ENCODE measurements around the gene RGL3. TPM values are rescaled to one million over a fixed set of nuclear protein-coding genes. Genes with fewer than 3 reads are reported as not detected.
A peak's percentile ranks its signal among the peaks of the same experiment; 100 is the strongest.

RGL3 gene
- total and polyA plus RNA-seq, 2 of the 4 experiments (the other 2 are of a cell fraction), result 0.18 to 0.62 TPM

DNA sequence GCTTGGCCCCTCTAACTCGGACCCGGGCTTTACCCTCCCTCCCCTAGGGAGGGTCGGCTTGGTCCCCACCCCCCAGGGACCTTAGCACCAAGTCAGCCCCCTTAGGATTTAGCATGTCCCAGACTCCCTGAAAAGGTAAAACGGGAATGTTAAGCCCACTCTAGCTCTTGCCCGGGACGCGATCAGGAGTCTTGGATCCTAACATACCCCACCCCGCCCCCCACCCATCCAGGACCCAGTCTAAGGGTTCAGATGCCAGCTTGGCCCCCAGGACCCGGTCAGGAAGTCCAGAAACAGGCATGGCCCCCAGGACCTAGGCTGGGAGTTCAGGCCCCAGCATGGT lies 35.4 kb downstream of the RGL3 start:
- Histone ChIP-seq H3K36me3 (ENCODE audit: control insufficient read depth, insufficient read depth, low read length) (no peaks in the 10 kb centered on the region), H3K9me1 (ENCODE audit: insufficient read depth, low read length) (peaks cover 12% of the 10 kb centered on the region), H3K27ac (ENCODE audit: insufficient read depth, low read length) (no peak overlapping the region), H2BK20ac (ENCODE audit: low read depth, low read length) (no peak overlapping the region), H3K18ac (ENCODE audit: low read depth, low read length) (no peak overlapping the region), H3K4me2 (ENCODE audit: low read depth, low read length) (peak overlapping the region; percentile 80), H3K9me3 (ENCODE audit: control insufficient read depth, insufficient read depth, low read length) (no peaks in the 10 kb centered on the region), H3K4ac (ENCODE audit: low read depth, low read length) (no peak overlapping the region), H3K9ac (ENCODE audit: low read depth, low read length) (0 out of 2 replicates have a peak overlapping the region, but pooled peaks have one; percentile 9), H4K20me1 (ENCODE audit: insufficient read depth, low read length) (no peaks in the 10 kb centered on the region), H3K4me1 (ENCODE audit: control insufficient read depth, insufficient read depth, low read length) (peaks cover 6% of the 10 kb centered on the region; the same call in 1 of the 2 replicates), H4K5ac (ENCODE audit: low read depth, low read length) (no peak overlapping the region), H4K8ac (ENCODE audit: low read depth in 2 of 2, low read length in 2 of 2) (peak overlapping the region in 1 of 2 experiments; percentile 51; a peak in 1 of 4 replicates), H2BK120ac (ENCODE audit: low read depth, low read length) (no peak overlapping the region), H4K91ac (ENCODE audit: insufficient read depth, low read depth, low read length) (no peak overlapping the region), H3K56ac (ENCODE audit: extremely low read depth, insufficient read depth, low read length) (no peak overlapping the region), H3K4me3 (ENCODE audit: insufficient read depth, low read depth, low read length) (peak overlapping the region; percentile 39), H2BK5ac (ENCODE audit: low read depth, low read length, poor library complexity, severe bottlenecking) (no peak overlapping the region), H2AK9ac (replicated peaks; ENCODE audit: low read depth, low read length, poor library complexity) (peak overlapping the region; percentile 48), H2AFZ (replicated peaks; ENCODE audit: low read length, poor library complexity) (peak overlapping the region; percentile 88), H2AK5ac (ENCODE audit: low read depth, low read length) (no peak overlapping the region), H3K27me3 (ENCODE audit: control insufficient read depth, insufficient read depth, low read length) (no peaks in the 10 kb centered on the region; the same call in 1 of the 2 replicates), H3K79me1 (ENCODE audit: low read depth in 1 of 2, low read length in 2 of 2) (peaks cover 8 to 17% of the 10 kb centered on the region in 2 experiments), H3K23ac (ENCODE audit: low read depth, low read length) (0 out of 2 replicates have a peak overlapping the region, but pooled peaks have one; percentile 19), H3K14ac (replicated peaks; ENCODE audit: low read depth, low read length) (no peak overlapping the region), H2BK15ac (ENCODE audit: low read depth, low read length) (no peak overlapping the region)
- dilution Hi-C loops (cut with HindIII; ENCODE audit: low sequenced_read_pairs, unreplicated experiment), result no loop called here
- ChIA-PET POLR2A (ENCODE audit: unreplicated experiment) (no interaction called here), CTCF (interaction anchor here (0.7 to 1.4 kb wide), 6 partner anchors 9 to 90 kb away, joined by 3 to 10 read pairs (median 4); partner anchors contain the start of genes CCDC159, ODAD3, SWSAP1 and TMEM205)
- intact Hi-C loops (cut with micrococcal nuclease), result loop anchor here (5.0 kb wide), 1 partner anchor 39 kb away; no protein-coding TSS in a partner anchor
- no TSS peak for BruUV-seq (replicated peaks)
- in situ Hi-C loops (cut with MboI; ENCODE audit: low sequenced_read_pairs), result no loop called here
- no peak for ATAC-seq (ENCODE audit: low read depth)
- WGBS, 2 experiments (ENCODE audit: extremely low coverage in 2 of 2, insufficient read length in 1 of 2), result no CpG with 5 or more reads among the region's 9 CpGs
- DNase-seq, result no peak
- TF ChIP-seq MXI1 (IDR thresholded peaks at IDR 0.05; ENCODE audit: borderline replicate concordance, low read depth, low read length), result no peak

Data from IMR-90 (cell line).